ENCODE data around the gene AKR1C4.
"Not testable (repeated sequence)": the region's sequence is repeated elsewhere in the genome, so short reads cannot be mapped to it uniquely, and the experiment has no call there.

DNA sequence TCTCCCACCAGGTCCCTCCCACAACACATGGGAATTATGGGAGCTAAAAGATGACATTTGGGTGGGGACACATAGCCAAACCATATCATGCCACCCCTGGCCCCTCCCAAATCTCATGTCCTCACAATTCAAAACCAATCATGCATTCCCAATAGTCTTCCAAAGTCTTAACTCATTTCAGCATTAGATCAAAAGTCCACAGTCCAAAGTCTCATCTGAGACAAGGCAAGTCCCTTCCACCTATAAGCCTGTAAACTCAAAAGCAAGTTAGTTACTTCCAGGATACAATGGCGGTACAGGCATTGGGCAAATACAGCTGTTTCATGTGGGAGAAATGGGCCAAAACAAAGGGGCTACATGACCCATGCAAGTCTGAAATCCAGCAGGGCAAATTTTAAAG is 13.1 kb downstream of the AKR1C4 start:
- TF ChIP-seq POLR2A (IDR thresholded peaks at IDR 0.05; ENCODE audit: low read length); GATA1 (IDR thresholded peaks at IDR 0.05; ENCODE audit: low read depth, low read length): not testable (repeated sequence)
